OCI-LY7 (cell line): Measurements from ENCODE around the gene XRCC6.

ENCODE experiments used
- CTCF ChIP-seq: fragments of 200-600 bp; sonication (generic); conservative IDR thresholded peaks from 2 replicates; pipeline ENCODE4 v1.5.1; 2014; ENCODE audit warnings: mild to moderate bottlenecking, antibody characterized with exemption, low read length, moderate library complexity, mixed read lengths
- EZH2phosphoT487 ChIP-seq: fragments of 200-600 bp; sonication (generic); IDR thresholded peaks from 2 replicates; pipeline ENCODE4 v1.6.1; 2018; ENCODE audit warnings: low read depth, borderline replicate concordance, mild to moderate bottlenecking, mixed run types, antibody characterized with exemption, low read length, moderate library complexity, mixed read lengths

- TF ChIP-seq CTCF = no peak
- no peak for TF ChIP-seq EZH2phosphoT487
Measured at GRCh38 chr22:41695211-41695610, 74.1 kb downstream of the XRCC6 start.
